Measurements from ENCODE around the gene RNU6-9.

Gene RNU6-9

GRCh38 chr19:899336-900042 lies 6.2 kb downstream of the RNU6-9 start:
- no peak for ATAC-seq

DNA sequence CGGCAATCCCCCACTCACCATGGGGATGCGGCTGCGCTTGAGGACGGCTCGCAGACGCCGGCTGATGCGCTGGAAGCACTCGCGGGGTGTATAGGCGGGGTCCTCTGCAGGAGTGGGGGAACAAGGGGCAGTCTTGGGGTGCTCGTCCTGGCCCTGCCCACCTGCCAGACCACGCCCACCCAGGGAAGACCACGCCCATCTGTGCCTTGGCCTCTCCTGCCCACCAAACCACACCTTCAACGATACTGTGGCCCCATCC lies 6.7 kb downstream of the RNU6-9 start:
- ATAC-seq: no peak
- DNase-seq: no peak

More at GRCh38 chr19:899336-900042, 6.2 kb downstream of the RNU6-9 start:
- DNase-seq: no peak

DNA sequence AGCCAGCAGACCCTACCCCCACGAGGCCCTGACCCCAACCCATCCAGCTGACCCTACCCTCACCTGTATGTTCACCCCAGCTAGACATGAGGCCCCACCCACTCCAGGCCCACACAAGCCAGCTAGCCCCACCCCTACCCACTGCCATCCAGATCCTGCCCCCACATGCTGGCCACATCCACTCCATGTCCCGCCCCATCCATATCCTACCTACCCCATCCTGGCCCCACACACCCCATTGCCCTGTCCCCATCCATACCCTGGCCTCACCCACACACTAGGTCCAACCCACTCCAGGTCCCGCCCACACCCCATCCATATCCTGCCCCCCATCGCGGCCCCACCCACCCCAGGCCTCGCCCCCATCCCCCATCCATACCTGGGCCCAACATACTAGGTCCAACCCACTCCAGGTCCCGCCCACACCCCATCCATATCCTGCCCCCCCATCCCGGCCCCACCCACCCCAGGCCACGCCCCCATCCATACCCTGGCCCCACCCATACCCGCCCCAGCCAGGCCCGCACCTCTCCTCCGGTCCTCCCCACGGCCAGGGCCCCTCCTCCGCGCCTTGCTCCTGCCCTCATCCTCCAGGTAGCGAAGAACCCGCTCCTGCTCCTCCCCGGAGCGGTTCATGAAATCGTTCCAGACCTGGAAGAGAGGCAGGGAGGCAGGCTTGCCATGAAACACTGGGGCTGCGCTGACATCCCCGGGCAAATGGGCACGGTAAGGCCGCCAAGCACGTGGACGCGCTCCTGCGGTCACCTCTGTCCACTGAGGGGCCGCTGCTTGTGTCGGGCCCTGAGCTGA lies 7.2 kb downstream of the RNU6-9 start:
- ATAC-seq (peak; percentile 36), DNase-seq (no peak)

DNA sequence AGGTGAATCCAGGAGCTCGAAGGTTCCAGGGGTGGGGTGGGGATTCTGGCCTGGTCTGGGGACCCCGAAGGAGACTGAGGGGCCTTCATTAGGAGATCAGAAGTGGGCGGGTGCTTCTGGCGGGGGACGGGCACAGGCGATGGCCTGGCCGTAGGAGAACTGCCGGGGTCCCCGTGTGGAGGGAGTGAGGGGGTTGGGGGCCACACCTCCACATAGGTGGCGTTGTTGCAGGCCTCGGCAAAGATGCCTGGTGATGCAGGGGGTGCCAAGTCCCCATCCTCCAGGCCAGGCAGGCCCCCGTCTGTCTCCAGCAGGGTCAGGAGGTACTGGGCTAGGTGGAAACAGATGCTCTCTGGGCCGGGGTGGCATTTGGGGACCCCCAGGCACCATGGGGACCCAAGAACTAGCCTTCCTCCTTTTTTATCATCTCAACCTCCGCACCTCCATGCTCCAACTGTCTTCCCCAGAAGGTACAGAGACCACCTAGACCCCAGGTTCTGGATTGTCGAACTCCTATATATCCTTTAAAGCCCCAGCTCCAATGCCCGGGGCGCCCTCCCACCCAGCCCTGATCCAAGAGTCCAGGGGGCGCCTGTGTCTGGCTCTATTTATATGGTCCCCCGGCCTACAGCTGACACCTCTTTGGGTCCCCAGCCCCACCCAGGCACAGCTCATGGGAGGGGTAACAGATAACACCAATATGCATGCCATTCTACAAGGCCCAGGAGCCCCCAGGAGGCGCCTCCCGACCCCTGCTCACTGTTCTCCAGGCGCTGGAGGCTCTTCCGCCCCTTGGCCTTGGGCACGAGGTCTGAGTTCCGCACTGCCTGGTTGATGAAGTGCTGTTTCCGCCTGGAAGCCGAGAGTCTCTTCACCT lies 8.2 kb downstream of the RNU6-9 start:
- ATAC-seq: no peak
- DNase-seq: no peak

- ATAC-seq: no peak
- no peak for DNase-seq
These were observed 8.7 kb downstream of the RNU6-9 start for GRCh38 chr19:902093-902370.

DNA sequence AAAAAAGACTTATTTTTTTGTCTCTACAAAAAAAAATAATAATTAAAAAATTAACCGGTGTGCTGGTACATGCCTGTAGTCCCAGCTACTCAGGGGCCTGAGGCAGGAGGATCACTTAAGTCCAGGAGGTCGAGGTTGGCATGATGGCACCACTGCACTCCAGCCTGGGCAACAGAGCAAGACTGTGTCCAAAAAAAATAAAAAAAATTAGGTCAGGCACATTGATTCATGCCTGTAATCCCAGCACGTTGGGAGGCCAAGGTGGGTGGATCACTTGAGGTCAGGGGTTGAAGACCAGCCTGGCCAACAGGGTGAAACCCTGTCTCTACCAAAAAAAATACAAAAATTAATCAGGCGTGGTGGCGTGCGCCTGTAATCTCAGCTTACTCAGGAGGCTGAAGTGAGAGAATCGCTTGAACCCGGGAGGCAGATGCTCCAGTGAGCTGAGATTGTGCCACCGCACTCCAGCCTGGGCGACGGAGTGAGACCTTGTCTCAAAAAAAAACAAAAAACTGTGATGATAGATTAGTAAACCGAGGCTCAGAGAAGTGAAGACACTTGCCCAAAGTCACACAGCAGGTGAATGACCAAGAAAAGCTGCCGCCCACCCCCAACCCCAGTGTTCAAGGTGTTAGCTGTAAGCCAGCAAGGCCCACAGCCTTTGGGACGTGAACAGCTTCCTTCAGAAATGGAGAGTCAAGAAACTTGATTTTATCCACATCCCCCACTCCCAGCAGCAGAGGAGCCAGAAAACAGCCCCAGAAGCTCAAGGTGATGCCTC lies 9.4 kb downstream of the RNU6-9 start:
- DNase-seq (no peak), ATAC-seq (no peak)

GRCh38 chr19:903266-903797 lies 10.0 kb downstream of the RNU6-9 start:
- ATAC-seq: no peak
- DNase-seq: no peak

- DNase-seq: no peak
- no peak for ATAC-seq
These were observed 11.3 kb downstream of the RNU6-9 start for GRCh38 chr19:904545-904944.

DNA sequence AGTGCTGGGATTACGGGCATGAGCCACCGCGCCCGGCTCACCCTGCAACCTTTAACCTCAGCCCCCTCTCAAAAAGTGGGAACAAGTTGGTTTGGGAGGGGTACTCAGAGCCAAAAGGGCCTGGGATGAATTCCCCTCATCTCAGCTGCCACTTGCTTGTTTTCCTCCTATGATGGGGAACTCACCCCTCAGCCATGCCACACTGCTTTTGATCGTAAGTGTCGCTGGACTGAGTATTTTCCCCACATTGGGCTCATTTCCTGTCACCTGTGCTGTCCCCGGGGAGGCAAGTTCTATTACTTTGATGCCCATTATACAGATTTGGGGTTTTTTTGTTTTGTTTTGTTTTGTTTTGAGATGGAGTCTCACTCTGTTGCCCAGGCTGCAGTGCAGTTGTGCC lies 13.2 kb downstream of the RNU6-9 start:
- DNase-seq (no peak), ATAC-seq (no peak)

DNA sequence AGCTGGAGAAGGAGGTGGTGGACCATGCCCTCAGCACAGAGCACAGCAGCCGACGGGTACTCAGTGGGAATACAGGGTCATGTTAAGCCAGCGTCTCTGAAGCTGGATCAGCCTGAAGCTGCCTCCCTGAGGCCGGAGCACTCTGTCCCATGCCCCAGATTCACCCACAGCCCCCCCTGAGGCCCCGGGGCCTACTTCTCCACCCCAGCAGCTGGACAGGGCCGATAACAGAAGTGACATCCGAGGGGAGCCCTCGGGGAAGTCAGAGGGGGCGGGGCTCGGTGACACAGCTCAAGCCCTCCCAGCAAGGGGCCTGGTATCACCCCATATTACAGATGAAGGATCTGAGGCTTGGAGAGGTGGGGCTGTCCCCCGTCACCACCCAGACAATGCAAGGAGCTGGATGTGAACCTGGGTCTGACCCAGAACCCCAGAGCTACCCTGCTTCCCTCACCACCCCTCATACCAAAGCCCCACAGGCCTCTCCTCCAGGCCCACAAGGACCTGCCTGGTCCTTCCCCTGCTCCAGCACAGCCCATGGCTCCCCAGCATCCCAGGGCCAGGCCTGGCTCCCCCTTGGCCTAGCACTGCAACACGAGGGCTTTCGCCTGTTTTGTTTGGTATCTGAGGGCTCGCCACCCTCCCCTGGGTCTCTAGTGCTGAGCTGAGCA lies 14.0 kb downstream of the RNU6-9 start:
- DNase-seq: peak; percentile 72

GRCh38 chr19:911197-912033 lies 18.1 kb downstream of the RNU6-9 start:
- DNase-seq: no peak
- ATAC-seq: no peak

More for the DNA sequence above, 14.0 kb downstream of the RNU6-9 start:
- ATAC-seq: peak; percentile 65

DNA sequence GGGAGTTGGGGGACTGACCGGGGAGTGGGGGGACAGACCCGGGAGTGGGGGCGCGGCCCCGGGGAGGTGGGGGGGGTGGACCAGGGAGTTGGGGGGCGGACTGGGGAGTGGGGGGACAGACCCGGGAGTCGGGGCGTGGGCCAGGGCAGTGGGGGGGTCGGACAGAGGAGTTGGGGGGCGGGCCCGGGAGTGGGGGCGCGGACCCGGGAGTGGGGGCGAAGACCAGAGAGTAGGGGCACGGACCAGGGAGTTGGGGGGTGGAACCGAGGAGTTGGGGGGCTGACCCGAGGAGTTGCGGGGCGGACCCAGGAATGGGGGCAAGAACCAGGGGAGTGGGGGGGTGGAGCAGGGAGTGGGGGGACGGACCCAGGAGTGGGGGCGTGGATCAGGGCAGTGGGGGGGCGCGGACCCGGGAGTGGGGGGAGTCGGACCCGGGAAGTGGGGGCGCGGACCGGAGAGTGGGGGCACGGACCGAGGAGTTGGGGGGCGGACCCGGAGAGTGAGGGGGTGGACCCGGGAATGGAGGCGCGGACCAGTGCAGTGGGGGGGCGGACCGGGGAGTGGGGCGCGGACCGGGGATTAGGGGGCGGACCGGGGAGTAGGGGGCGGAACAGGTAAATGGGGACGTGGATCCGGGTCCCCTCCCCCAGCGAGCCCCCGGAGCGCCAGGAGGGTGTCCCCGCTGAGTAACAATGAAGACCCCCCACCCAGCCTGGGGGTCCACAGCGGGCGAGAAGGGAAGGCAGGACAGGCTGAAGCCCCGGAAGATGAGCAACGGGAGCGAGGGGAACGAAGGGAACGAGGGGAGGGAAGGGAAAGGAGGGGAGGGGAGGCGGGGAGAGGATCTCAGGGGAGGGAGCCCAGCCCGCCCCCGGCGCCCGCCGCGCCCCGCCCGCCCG lies 19.1 kb downstream of the RNU6-9 start:
- ATAC-seq (no peak), DNase-seq (peak; percentile 51)

DNA sequence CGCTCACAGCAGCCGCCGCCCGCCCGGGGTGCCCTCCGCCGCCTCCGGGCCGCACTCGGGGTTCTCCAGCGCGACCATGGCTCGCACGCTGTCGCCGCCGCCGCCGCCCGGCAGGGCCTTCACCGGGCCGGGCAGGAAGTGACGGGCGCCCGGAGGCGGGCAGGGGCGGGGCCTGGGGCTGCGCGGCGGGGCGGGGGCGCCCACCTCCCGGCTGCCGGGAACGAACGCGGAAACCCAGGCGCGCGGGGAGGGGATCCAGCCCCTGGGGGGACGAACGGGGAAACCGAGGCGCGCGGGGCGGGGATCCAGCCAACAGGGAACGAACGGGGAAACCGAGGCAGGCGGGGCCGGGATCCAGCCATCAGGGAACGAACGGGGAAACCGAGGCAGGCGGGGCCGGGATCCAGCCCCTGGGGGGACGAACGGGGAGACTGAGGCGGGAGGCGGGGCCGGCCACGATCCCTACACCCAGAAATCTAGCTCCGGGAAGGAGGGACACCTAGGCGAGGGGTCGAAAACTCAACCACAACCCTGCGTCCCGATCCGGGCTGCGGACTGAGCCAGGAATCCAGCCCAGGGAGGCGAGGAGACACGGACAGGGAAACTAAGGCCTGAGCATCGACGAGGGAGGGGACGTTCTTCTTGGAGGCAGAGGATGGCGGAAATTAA lies 19.9 kb downstream of the RNU6-9 start, which contains the start of gene R3HDM4:
Gene R3HDM4, minus strand, starts transcription at position 140 of the 669 bp plus-strand sequence. Its CDS starts 62 bp downstream, at position 78.
- DNase-seq (peak; percentile 93), ATAC-seq (peak; percentile 69)

- peak; percentile 59 for DNase-seq
- no peak for ATAC-seq
These were observed 23.5 kb downstream of the RNU6-9 start for GRCh38 chr19:916645-917322.

GRCh38 chr19:917323-918151 lies 24.3 kb downstream of the RNU6-9 start, which contains the start of gene KISS1R:
KISS1R (plus strand) TSS chr19:917333; CDS start chr19:917503, 170 bp downstream.
- peak; percentile 10 for ATAC-seq
- peak; percentile 70 for DNase-seq

DNA sequence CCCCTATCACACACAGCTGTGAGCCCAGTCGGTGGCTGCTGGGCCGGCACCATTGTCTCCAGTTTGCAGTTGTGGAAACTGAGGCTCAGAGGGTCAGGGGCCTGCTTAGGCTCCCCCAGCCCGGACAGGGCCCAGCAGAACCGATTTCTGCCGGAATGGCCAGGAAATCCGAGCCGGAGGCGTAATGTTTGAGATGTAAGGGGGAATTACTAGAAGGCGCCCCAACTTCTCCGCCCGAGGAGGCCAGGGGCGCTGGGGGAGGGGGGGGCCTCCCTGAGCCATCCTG lies 24.8 kb downstream of the RNU6-9 start:
- DNase-seq (no peak), ATAC-seq (no peak)

GRCh38 chr19:918481-919198 lies 25.4 kb downstream of the RNU6-9 start:
- DNase-seq (peak; percentile 46), ATAC-seq (no peak)

Measured in stimulated activated naive CD8-positive, alpha-beta T cell treated with anti-CD3 and anti-CD28 coated beads, Interleukin-15, Interleukin-2, amounts not matched to agents 100 U/mL and 50 U/mL, for 24 hours (primary cell).